HepG2 (cell line): Measurements from ENCODE around the gene POLR1H. TPM values are rescaled to one million over a fixed set of nuclear protein-coding genes. Genes with fewer than 3 reads are reported as not detected.
A peak's percentile ranks its signal among the peaks of the same experiment; 100 is the strongest.

ENCODE experiments used
- ATAC-seq: fragments of 200-7000 bp; cut with Tn5 transposase; 3 replicates; pipeline ENCODE4 v1.9.1; 2020; ENCODE audit warnings: mild to moderate bottlenecking, moderate library complexity
- BruUV-seq: library from RNA; stranded (reverse); fragments of 400-500 nt; replicated peaks from 2 replicates; lab custom pipeline; 2021; lab: Mats Ljungman, UMichigan
- CTCF ChIA-PET: fragments of 300-600 bp; formaldehyde crosslinking; extraction: SDS; loops from one replicate; lab custom pipeline; 2021; ENCODE audit warnings: low total read pairs, inconsistent platforms, low intra/inter-chr PET ratio; lab: Yijun Ruan, JAX
- POLR2A ChIA-PET: fragments of 350-600 bp; sonication (Branson Sonifier 250); formaldehyde crosslinking; loops from one replicate; lab custom pipeline; 2020; ENCODE audit warnings: antibody characterized with exemption, inconsistent platforms; lab: Yijun Ruan, JAX
- DNase-seq: peaks from one replicate; pipeline ENCODE4 v3.0.0-alpha.2; 2015; ENCODE audit warnings: low spot score
- FAIRE-seq: peaks from 3 replicates; lab custom pipeline; 2011; peaks lifted over from hg19 to GRCh38; lab: Jason Lieb, UNC
- H2AFZ ChIP-seq: one replicate; pipeline ENCODE4 v1.6.1; 2011; ENCODE audit warnings: low read length, inconsistent platforms
- H3K27ac ChIP-seq: fragments of 300-600 bp; 3 replicates; pipeline ENCODE4 v1.8.0; 2011; ENCODE audit warnings: mixed run types, mild to moderate bottlenecking, mixed read lengths, low read length, inconsistent platforms; ENCODE audit not compliant: insufficient read depth; ENCODE audit errors: extremely low read length
- H3K27me3 ChIP-seq, 2 experiments: fragments of 200-600 bp in 1 of 2; 2 replicates in 1 of 2; 3 replicates in 1 of 2; pipeline versions ENCODE4 v1.6.0 to v1.8.0; 2011; ENCODE audit warnings: low read length in 2 of 2, mild to moderate bottlenecking in 2 of 2, moderate library complexity in 2 of 2, inconsistent platforms in 1 of 2; ENCODE audit not compliant: insufficient read depth in 2 of 2, control insufficient read depth in 1 of 2
- H3K36me3 ChIP-seq, 2 experiments: fragments of 200-600 bp in 1 of 2; replicated peaks in 1 of 2; 2 replicates in 1 of 2; 3 replicates in 1 of 2; pipeline versions ENCODE4 v1.5.1 to v1.8.0; 2011; ENCODE audit warnings: low read length in 2 of 2, inconsistent platforms in 1 of 2; ENCODE audit not compliant: insufficient read depth in 2 of 2, control insufficient read depth in 1 of 2
- H3K4me1 ChIP-seq: 2 replicates; pipeline ENCODE4 v1.5.1; 2012; ENCODE audit warnings: low read length, inconsistent platforms; ENCODE audit not compliant: insufficient read depth
- H3K4me2 ChIP-seq: 2 replicates; pipeline ENCODE4 v1.6.0; 2011; ENCODE audit warnings: low read depth, low read length, inconsistent platforms
- H3K4me3 ChIP-seq, 3 experiments: fragments of 200-600 bp in 1 of 3; sonication (generic), shearing (Covaris generic) in 1 of 3; replicated peaks in 1 of 3; 2 replicates each; pipeline ENCODE4 v1.5.1; 2011 to 2016; ENCODE audit warnings: low read length in 3 of 3, inconsistent platforms in 2 of 3, low read depth in 2 of 3, mild to moderate bottlenecking in 2 of 3, control low read depth in 1 of 3, mixed read lengths in 1 of 3; ENCODE audit not compliant: insufficient read depth in 1 of 3
- H3K79me2 ChIP-seq: one replicate; pipeline ENCODE4 v1.6.1; 2011; ENCODE audit warnings: low read length, inconsistent platforms; ENCODE audit not compliant: insufficient read depth
- H3K9ac ChIP-seq: 2 replicates; pipeline ENCODE4 v1.6.0; 2011; ENCODE audit warnings: mild to moderate bottlenecking, low read depth, low read length, inconsistent platforms; ENCODE audit not compliant: insufficient read depth
- H3K9me3 ChIP-seq: 2 replicates; pipeline ENCODE4 v1.5.1; 2012; ENCODE audit warnings: mild to moderate bottlenecking, low read length
- H4K20me1 ChIP-seq: 2 replicates; pipeline ENCODE4 v1.6.0; 2011; ENCODE audit warnings: inconsistent platforms, mild to moderate bottlenecking, low read length, moderate library complexity; ENCODE audit not compliant: insufficient read depth
- CEBPG ChIP-seq: IDR thresholded peaks from 2 replicates; pipeline ENCODE4 v1.6.1; 2016
- DNMT1 ChIP-seq: sonication (generic); formaldehyde crosslinking; IDR thresholded peaks from 2 replicates; pipeline ENCODE4 v1.5.1; 2020; ENCODE audit warnings: mild to moderate bottlenecking, missing genetic modification reagents
- ERF ChIP-seq: IDR thresholded peaks from 2 replicates; pipeline ENCODE4 v1.6.1; 2018; ENCODE audit warnings: missing biosample characterization, missing genetic modification reagents
- HMG20A ChIP-seq: IDR thresholded peaks from 2 replicates; pipeline ENCODE4 v1.6.1; 2016; ENCODE audit warnings: borderline replicate concordance
- MIER2 ChIP-seq: IDR thresholded peaks from 2 replicates; pipeline ENCODE4 v1.6.1; 2016; ENCODE audit warnings: missing biosample characterization, missing genetic modification reagents
- MIER3 ChIP-seq: IDR thresholded peaks from 2 replicates; pipeline ENCODE4 v1.6.1; 2016; ENCODE audit warnings: missing compliant biosample characterization, borderline replicate concordance
- PAX8 ChIP-seq: sonication (generic); formaldehyde crosslinking; IDR thresholded peaks from 2 replicates; pipeline ENCODE4 v1.8.0; 2022; ENCODE audit warnings: mild to moderate bottlenecking, missing genetic modification reagents, borderline replicate concordance
- PPARG ChIP-seq: conservative IDR thresholded peaks from 2 replicates; pipeline ENCODE4 v1.6.1; 2016; ENCODE audit warnings: missing biosample characterization, missing genetic modification reagents
- RAD51 ChIP-seq: fragments of 450-650 bp; IDR thresholded peaks from 2 replicates; pipeline ENCODE4 v1.6.1; 2016; ENCODE audit warnings: borderline replicate concordance
- ZC3H4 ChIP-seq: sonication (generic); formaldehyde crosslinking; IDR thresholded peaks from 2 replicates; pipeline ENCODE4 v1.4.0; 2020; ENCODE audit warnings: missing genetic modification reagents, borderline replicate concordance
- ZNF382 ChIP-seq: sonication (generic); formaldehyde crosslinking; IDR thresholded peaks from 2 replicates; pipeline ENCODE4 v1.5.0; 2020; ENCODE audit warnings: missing genetic modification reagents, mild to moderate bottlenecking, borderline replicate concordance
- ZSCAN25 ChIP-seq: sonication (generic); formaldehyde crosslinking; IDR thresholded peaks from 2 replicates; pipeline ENCODE4 v1.8.0; 2022; ENCODE audit warnings: mild to moderate bottlenecking, missing genetic modification reagents
- WGBS: methylation state at CpG from one replicate; pipeline ENCODE4 v1.1.6; 2017; ENCODE audit warnings: low lambda C conversion rate; 5-methylcytosine and 5-hydroxymethylcytosine counted together
- in situ Hi-C: cut with HindIII; loops from 2 replicates; pipeline ENCODE4 v1.10.0; 2017; ENCODE audit warnings: low pct_unique_long_range_greater_than_20kb; ENCODE audit not compliant: extremely low pct_ligation_motif_present
- intact Hi-C: fragments of 100-400 bp; cut with micrococcal nuclease; formaldehyde crosslinking; loops from one replicate; pipeline ENCODE4 v1.10.0; 2022; ENCODE audit not compliant: unreplicated experiment
- polyA plus RNA-seq, 8 experiments: library from polyadenylated mRNA; depleted of rRNA in 3 of 8; stranded (reverse) in 7 of 8; unstranded in 1 of 8; fragments of >200 nt; fragmentation: Illumina TruSeq in 4 of 8; extraction: Trizol in 4 of 8; gene quantifications; 2 replicates each; pipeline versions ENCODE4 v1.2.1 to v1.2.3, GENCODE V29; 2011 to 2016; ENCODE audit warnings: low read depth in 4 of 8, missing spikeins in 1 of 8, mixed read lengths in 1 of 8; ENCODE audit not compliant: insufficient read depth in 1 of 8
- total RNA-seq, 5 experiments: library from RNA; depleted of rRNA; stranded (reverse); fragments of >200 nt; fragmentation: Illumina TruSeq; extraction: Trizol; gene quantifications; 2 replicates each; pipeline ENCODE4 v1.2.3, GENCODE V29; 2016; ENCODE audit warnings: low read depth in 1 of 5
- TF ChIP-seq, protein P1 (sequence below): sonication (generic); formaldehyde crosslinking; IDR thresholded peaks from 2 replicates; pipeline ENCODE4 v1.4.0; 2020; ENCODE audit warnings: missing genetic modification reagents
- TF ChIP-seq, protein P2 (sequence below): sonication (generic); formaldehyde crosslinking; IDR thresholded peaks from 2 replicates; pipeline ENCODE4 v1.4.0; 2020; ENCODE audit warnings: missing genetic modification reagents; ENCODE audit errors: not compliant biosample characterization
- TF ChIP-seq, protein P3 (sequence below): sonication (generic); formaldehyde crosslinking; IDR thresholded peaks from 2 replicates; pipeline ENCODE4 v1.8.0; 2022; ENCODE audit warnings: mild to moderate bottlenecking, missing genetic modification reagents, moderate library complexity

The POLR1H gene
- total and polyA plus RNA-seq, 2 of the 13 experiments (the other 11 are each of a cell fraction or from before 2014, with no cell fraction given): 61.4 to 79.8 TPM

DNA sequence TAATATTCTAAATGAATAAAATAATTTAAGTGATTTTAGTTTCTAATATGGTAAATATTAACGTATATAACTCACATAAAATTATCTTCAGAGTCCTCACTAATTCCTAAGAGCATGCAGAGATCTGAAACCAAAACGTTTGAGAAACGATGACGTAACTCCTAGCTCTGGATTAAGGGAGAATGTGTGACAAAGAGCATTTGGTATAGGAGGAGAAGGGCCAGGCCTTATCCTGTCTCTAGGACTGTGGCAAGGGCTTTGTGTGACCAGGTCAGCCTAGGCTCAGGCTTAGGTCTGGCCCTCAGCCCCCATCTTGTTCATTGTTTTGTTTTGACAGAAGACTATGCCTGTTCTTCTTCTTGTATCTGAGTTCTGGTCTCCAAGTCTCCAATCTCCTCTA is 19.2 kb upstream of the POLR1H start:
- POLR2A ChIA-PET: interaction anchor here (1.9 kb wide), 1 partner anchor 19 kb away, joined by 5 read pairs; the partner anchor contains the start of gene POLR1H
- Histone ChIP-seq H3K79me2 (no peaks in the 10 kb centered on the region), H3K27me3 (no peaks in the 10 kb centered on the region), H3K27ac (peak overlapping the region; percentile 18), H3K4me1 (peaks cover 26% of the 10 kb centered on the region), H3K4me3 (no peak overlapping the region), H3K4me2 (no peak overlapping the region), H3K9ac (no peak overlapping the region), H3K36me3 (no peaks in the 10 kb centered on the region)
- in situ Hi-C loops: no loop called here
- peak; percentile 56; the same call in 2 of the 3 replicates for ATAC-seq
- no peak for FAIRE-seq
- no peak for DNase-seq
- TF ChIP-seq PPARG: 0 out of 2 replicates have a peak, but pooled peaks have one; percentile 46
- no peak for TF ChIP-seq ERF (CRISPR knock-in tag)
- peak; percentile 47; the same call in 1 of the 2 replicates for TF ChIP-seq CEBPG (CRISPR knock-in tag)
- TF ChIP-seq, all 625 proteins: peak for 2
- CTCF ChIA-PET: no interaction called here
- Histone ChIP-seq H3K9me3 (no peaks in the 10 kb centered on the region), H2AFZ (no peak overlapping the region), H4K20me1 (no peaks in the 10 kb centered on the region)
- intact Hi-C loops: no loop called here
- no TSS peak for BruUV-seq
- WGBS: 61% methylated on average over 4 of the region's 4 CpGs

DNA sequence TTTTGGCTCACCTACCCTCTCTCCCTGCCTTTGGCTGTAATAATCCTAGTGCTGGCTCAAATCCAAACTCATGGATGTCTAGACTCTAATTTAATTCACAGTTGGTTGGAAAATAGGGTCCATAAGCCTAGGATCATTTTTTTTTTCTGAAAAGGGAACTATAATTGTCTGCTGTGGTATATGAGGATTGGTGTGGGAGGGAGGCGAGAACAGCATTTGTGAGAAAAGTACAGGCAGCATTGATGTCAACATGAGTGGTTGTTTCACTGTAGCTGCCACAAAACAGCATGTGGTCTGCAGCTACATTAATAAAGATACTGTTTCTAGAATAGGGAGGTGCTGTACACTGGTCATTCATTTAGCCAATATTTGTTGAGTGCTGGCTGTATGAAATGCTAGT is 18.6 kb upstream of the POLR1H start:
- ATAC-seq (peak; percentile 44; the same call in 2 of the 3 replicates), FAIRE-seq (no peak)
- 100% methylated on average over 1 of the region's 1 CpG for whole genome bisulfite sequencing
- TF ChIP-seq ZC3H4 (no peak), HMG20A (CRISPR knock-in tag) (no peak), ZNF382 (CRISPR knock-in tag) (no peak), MIER3 (CRISPR knock-in tag) (no peak), ZSCAN25 (CRISPR knock-in tag) (no peak), MIER2 (CRISPR knock-in tag) (no peak), DNMT1 (CRISPR knock-in tag) (no peak), PAX8 (CRISPR knock-in tag) (no peak), RAD51 (no peak)
- TF ChIP-seq, protein P1, sequence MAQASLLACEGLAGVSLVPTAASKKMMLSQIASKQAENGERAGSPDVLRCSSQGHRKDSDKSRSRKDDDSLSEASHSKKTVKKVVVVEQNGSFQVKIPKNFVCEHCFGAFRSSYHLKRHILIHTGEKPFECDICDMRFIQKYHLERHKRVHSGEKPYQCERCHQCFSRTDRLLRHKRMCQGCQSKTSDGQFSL (CRISPR knock-in tag): no peak
- TF ChIP-seq, protein P2, sequence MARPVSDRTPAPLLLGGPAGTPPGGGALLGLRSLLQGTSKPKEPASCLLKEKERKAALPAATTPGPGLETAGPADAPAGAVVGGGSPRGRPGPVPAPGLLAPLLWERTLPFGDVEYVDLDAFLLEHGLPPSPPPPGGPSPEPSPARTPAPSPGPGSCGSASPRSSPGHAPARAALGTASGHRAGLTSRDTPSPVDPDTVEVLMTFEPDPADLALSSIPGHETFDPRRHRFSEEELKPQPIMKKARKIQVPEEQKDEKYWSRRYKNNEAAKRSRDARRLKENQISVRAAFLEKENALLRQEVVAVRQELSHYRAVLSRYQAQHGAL (CRISPR knock-in tag): no peak
- TF ChIP-seq, protein P3, sequence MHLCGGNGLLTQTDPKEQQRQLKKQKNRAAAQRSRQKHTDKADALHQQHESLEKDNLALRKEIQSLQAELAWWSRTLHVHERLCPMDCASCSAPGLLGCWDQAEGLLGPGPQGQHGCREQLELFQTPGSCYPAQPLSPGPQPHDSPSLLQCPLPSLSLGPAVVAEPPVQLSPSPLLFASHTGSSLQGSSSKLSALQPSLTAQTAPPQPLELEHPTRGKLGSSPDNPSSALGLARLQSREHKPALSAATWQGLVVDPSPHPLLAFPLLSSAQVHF (CRISPR knock-in tag): no peak

More for the DNA sequence above, 18.6 kb upstream of the POLR1H start:
- Histone ChIP-seq H3K4me2 (no peak overlapping the region), H3K27me3 (no peaks in the 10 kb centered on the region), H3K79me2 (no peaks in the 10 kb centered on the region), H3K4me3 (no peak overlapping the region), H3K9ac (no peak overlapping the region), H3K27ac (peak overlapping the region; percentile 18), H3K36me3 (no peaks in the 10 kb centered on the region), H3K4me1 (peaks cover 26% of the 10 kb centered on the region), H4K20me1 (no peaks in the 10 kb centered on the region), H2AFZ (no peak overlapping the region), H3K9me3 (no peaks in the 10 kb centered on the region)
- POLR2A ChIA-PET: interaction anchor here (1.9 kb wide), 1 partner anchor 19 kb away, joined by 5 read pairs; the partner anchor contains the start of gene POLR1H
- BruUV-seq: no TSS peak
- no peak for DNase-seq
- intact Hi-C loops (no loop called here), in situ Hi-C loops (no loop called here)
- CTCF ChIA-PET: no interaction called here
